ACC112 (cell line): ENCODE data around the gene USP34.

Experiments
- H2AFZ ChIP-seq: fragments of 200-600 bp; sonication (generic); one replicate; pipeline ENCODE4 v1.6.0; 2017; ENCODE audit warnings: antibody characterized with exemption, low read length; ENCODE audit not compliant: unreplicated experiment
- H3K27ac ChIP-seq: fragments of 200-600 bp; sonication (generic); 2 replicates; pipeline ENCODE4 v1.5.1; 2014; ENCODE audit warnings: low read depth, mild to moderate bottlenecking, antibody characterized with exemption, low read length, moderate library complexity
- H3K27me3 ChIP-seq: fragments of 200-600 bp; sonication (generic); 2 replicates; pipeline ENCODE4 v1.6.1; 2014; ENCODE audit warnings: mild to moderate bottlenecking, antibody characterized with exemption, low read length, moderate library complexity, mixed read lengths; ENCODE audit not compliant: insufficient read depth
- H3K36me3 ChIP-seq: fragments of 200-600 bp; sonication (generic); 2 replicates; pipeline ENCODE4 v1.6.1; 2016; ENCODE audit warnings: mild to moderate bottlenecking, antibody characterized with exemption, low read length, moderate library complexity, mixed read lengths; ENCODE audit not compliant: insufficient read depth
- H3K4me1 ChIP-seq: fragments of 200-600 bp; sonication (generic); one replicate; pipeline ENCODE4 v1.6.1; 2016; ENCODE audit warnings: low read length, mixed read lengths; ENCODE audit not compliant: insufficient read depth, unreplicated experiment, control insufficient read depth
- H3K4me3 ChIP-seq: fragments of 200-600 bp; sonication (generic); 2 replicates; pipeline ENCODE4 v1.5.1; 2014; ENCODE audit warnings: mild to moderate bottlenecking, low read depth, low read length
- H3K79me2 ChIP-seq: fragments of 200-600 bp; sonication (generic); one replicate; pipeline ENCODE4 v1.6.0; 2016; ENCODE audit warnings: low read length; ENCODE audit not compliant: control insufficient read depth, unreplicated experiment, insufficient read depth

Gene USP34

GRCh38 chr2:61326423-61326822 lies 144.5 kb downstream of the USP34 start:
- Histone ChIP-seq H3K79me2 (no peaks in the 10 kb centered on the region), H3K27ac (no peak overlapping the region), H2AFZ (no peak overlapping the region), H3K27me3 (no peaks in the 10 kb centered on the region), H3K36me3 (peaks cover 9% of the 10 kb centered on the region), H3K4me1 (peaks cover 5% of the 10 kb centered on the region), H3K4me3 (no peak overlapping the region)

DNA sequence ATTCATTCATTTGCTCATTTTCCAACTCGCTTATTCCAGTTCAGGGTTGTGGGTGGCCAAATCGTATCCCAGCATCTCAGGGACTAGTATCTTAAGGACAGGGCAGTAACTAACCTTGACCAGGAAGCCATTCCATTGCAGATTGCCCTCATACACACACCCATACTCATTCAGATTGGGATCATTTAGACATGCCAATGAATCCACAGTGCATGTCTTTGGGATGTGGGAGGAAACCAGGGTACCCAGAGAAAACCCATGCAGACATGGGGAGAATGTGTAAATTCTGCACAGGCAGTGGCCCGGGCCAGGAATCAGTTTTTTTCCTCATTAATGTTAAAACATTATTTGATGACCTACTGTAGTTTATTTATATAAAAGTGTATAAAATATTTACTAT lies 150.7 kb downstream of the USP34 start:
- Histone ChIP-seq H3K36me3 (no peaks in the 10 kb centered on the region; the same call in 1 of the 2 replicates), H2AFZ (no peak overlapping the region), H3K79me2 (no peaks in the 10 kb centered on the region), H3K4me3 (no peak overlapping the region), H3K4me1 (no peaks in the 10 kb centered on the region), H3K27me3 (no peaks in the 10 kb centered on the region), H3K27ac (no peak overlapping the region)

GRCh38 chr2:61318553-61318952 lies 152.3 kb downstream of the USP34 start:
- Histone ChIP-seq H2AFZ (no peak overlapping the region), H3K4me3 (no peak overlapping the region), H3K4me1 (no peaks in the 10 kb centered on the region), H3K27me3 (no peaks in the 10 kb centered on the region), H3K27ac (no peak overlapping the region), H3K79me2 (no peaks in the 10 kb centered on the region), H3K36me3 (peaks cover 4% of the 10 kb centered on the region)

DNA sequence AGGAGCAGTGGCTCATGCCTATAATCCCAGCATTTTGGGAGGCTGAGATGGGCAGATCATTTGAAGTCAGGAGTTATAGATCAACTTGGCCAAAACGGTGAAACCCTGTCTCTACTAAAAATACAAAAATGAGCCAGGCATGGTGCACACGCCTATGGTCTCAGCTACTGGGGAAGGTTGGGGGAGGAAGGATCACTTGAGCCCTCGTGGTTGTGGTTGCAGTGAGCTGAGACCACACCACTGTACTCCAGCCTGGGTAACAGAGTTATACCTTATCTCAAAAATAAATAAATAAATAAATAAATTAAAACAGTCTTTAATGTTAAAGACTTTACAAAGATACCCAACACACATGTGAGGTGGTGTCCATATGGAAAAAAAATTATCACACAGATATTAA lies 174.9 kb downstream of the USP34 start:
- no peak overlapping the region for H2AFZ ChIP-seq
- peaks cover 5% of the 10 kb centered on the region for H3K4me1 ChIP-seq
- H3K36me3 ChIP-seq: peaks cover 26% of the 10 kb centered on the region
- H3K27ac ChIP-seq: no peak overlapping the region
- no peaks in the 10 kb centered on the region for H3K79me2 ChIP-seq
- no peak overlapping the region for H3K4me3 ChIP-seq
- H3K27me3 ChIP-seq: no peaks in the 10 kb centered on the region

DNA sequence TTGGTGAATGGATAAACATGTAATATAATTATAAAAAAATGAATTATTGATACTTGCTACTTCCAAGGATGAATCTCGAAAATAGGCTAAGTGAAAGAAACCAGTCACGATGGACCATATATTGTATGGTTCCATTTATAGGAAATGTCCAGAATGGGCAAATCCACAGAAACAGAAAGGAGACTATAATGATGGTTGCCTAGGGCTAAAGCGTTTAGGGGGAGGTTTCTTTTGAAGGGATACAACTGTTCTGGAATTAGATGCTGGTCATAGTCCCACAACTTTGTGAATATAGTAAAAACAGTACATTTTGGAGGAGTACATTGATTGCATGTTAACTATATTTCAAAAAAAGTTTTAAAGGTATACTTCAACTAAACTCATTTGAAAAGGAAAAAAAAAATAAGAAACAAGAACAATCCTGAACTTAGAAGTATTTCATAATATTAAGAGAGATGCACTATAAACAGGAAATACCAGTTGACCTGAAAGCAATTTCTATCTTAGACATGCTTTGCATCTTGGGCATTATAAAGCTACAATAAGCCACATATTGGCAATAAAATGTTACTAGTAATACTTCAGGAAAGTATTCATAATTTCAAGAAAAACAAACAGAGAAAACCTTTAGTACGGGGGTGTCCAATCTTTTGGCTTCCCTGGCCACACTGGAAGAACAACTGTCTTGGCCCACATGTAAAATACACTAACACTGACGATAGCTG lies 178.9 kb downstream of the USP34 start:
- H3K27ac ChIP-seq: no peak overlapping the region
- H3K4me1 ChIP-seq: peaks cover under 1% of the 10 kb centered on the region
- H3K36me3 ChIP-seq: peaks cover 22% of the 10 kb centered on the region
- no peak overlapping the region for H2AFZ ChIP-seq
- H3K4me3 ChIP-seq: no peak overlapping the region
- no peaks in the 10 kb centered on the region for H3K27me3 ChIP-seq
- H3K79me2 ChIP-seq: no peaks in the 10 kb centered on the region

GRCh38 chr2:61288070-61288841 lies 182.6 kb downstream of the USP34 start:
- no peak overlapping the region for H3K4me3 ChIP-seq
- no peaks in the 10 kb centered on the region for H3K79me2 ChIP-seq
- H3K27me3 ChIP-seq: no peaks in the 10 kb centered on the region
- peaks cover 4% of the 10 kb centered on the region; the same call in 1 of the 2 replicates for H3K36me3 ChIP-seq
- no peaks in the 10 kb centered on the region for H3K4me1 ChIP-seq
- H2AFZ ChIP-seq: no peak overlapping the region
- no peak overlapping the region for H3K27ac ChIP-seq

GRCh38 chr2:61287254-61287653 lies 183.6 kb downstream of the USP34 start:
- Histone ChIP-seq H3K27ac (no peak overlapping the region), H3K79me2 (no peaks in the 10 kb centered on the region), H3K36me3 (peaks cover 4% of the 10 kb centered on the region; the same call in 1 of the 2 replicates), H3K27me3 (no peaks in the 10 kb centered on the region), H3K4me1 (no peaks in the 10 kb centered on the region), H3K4me3 (no peak overlapping the region), H2AFZ (no peak overlapping the region)

DNA sequence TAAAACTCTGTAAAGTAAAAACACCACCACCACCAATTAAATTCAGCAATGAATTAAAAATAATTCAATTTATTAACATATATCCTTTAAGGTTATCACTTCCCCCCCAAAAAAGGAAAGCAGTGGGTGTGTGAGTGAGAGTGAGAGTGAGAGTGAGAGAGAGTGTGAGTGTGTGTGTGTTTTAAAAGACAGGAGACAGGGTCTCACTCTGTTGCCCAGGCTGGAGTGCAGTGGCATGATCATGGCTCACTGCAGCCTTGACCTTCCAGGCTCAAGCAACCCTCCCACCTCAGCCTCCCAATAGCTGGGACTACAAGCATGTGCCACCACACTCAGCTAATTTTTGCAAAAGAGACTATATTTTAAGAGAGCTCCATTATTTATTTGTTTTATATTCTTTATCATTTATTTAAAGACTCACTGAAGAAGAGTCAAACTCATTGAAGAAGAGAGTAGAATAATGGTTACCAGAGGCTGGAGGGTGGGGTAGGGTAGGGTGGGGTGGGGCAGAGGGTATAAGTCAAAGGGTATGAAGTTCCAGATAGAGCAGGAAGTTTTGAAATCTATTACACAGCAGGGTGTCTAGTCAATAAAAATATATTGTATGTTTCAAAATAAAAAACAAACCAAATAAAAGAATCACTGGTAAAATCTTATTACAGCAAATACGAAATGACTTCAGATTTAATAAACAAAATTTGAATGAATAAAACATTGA lies 187.3 kb downstream of the USP34 start:
- no peaks in the 10 kb centered on the region for H3K4me1 ChIP-seq
- H3K36me3 ChIP-seq: no peaks in the 10 kb centered on the region
- no peak overlapping the region for H2AFZ ChIP-seq

DNA sequence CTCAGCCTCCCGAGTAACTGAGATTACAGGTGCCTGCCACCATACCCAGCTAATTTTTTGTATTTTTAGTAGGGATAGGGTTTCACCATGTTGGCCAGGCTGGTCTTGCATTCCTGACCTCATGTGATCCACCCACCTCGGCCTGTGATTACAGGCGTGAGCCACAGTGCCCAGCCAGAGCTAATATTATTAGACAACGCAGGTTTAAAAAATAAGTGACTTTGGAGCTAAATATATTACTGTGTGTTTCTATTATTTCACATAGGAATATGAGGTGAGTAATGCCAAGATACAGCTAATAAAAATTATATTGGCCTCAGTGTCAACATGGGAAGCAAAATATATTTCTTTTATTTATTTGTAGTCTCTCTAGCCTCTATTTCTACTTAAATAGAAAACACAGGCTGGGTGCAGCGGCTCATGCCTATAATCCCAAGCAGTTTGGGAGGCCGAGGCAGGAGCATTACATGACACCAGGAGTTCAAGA lies 188.7 kb downstream of the USP34 start:
- peaks cover 8% of the 10 kb centered on the region; the same call in 1 of the 2 replicates for H3K36me3 ChIP-seq
- no peaks in the 10 kb centered on the region for H3K27me3 ChIP-seq
- H3K79me2 ChIP-seq: no peaks in the 10 kb centered on the region
- no peak overlapping the region for H3K4me3 ChIP-seq
- no peak overlapping the region for H3K27ac ChIP-seq
- H3K4me1 ChIP-seq: no peaks in the 10 kb centered on the region
- no peak overlapping the region for H2AFZ ChIP-seq

More for the DNA sequence above, 187.3 kb downstream of the USP34 start:
- no peak overlapping the region for H3K4me3 ChIP-seq
- H3K79me2 ChIP-seq: no peaks in the 10 kb centered on the region
- H3K27ac ChIP-seq: no peak overlapping the region
- no peaks in the 10 kb centered on the region for H3K27me3 ChIP-seq

- Histone ChIP-seq H3K27ac (no peak overlapping the region), H3K36me3 (peaks cover 8% of the 10 kb centered on the region; the same call in 1 of the 2 replicates), H2AFZ (no peak overlapping the region), H3K4me1 (no peaks in the 10 kb centered on the region), H3K79me2 (no peaks in the 10 kb centered on the region), H3K4me3 (no peak overlapping the region), H3K27me3 (no peaks in the 10 kb centered on the region)
These were observed 189.6 kb downstream of the USP34 start for GRCh38 chr2:61281321-61281720.
